ENCODE data around the gene LAMB1. TPM values are rescaled to one million over a fixed set of nuclear protein-coding genes. Genes with fewer than 3 reads are reported as not detected.

LAMB1 gene
- total RNA-seq, 2 donors from 2014 or later = not detected

Other genes starting within 250 kb of the LAMB1 start
- not detected for gene SLC26A3, start 199.9 kb downstream of the LAMB1 start, total RNA-seq
- gene DLD, start 112.0 kb downstream of the LAMB1 start, total RNA-seq = 100 to 1,000 TPM in 1 of 2 donors, 10 to 100 TPM in 1; 75.3 to 112 TPM
- not detected for gene LAMB4, start 127.2 kb upstream of the LAMB1 start, total RNA-seq